HG03060 (cell line): Measurements from ENCODE around the gene NANS.
A peak's percentile ranks its signal among the peaks of the same experiment; 100 is the strongest.

Experiments used
- ATAC-seq: cut with Tn5 transposase; IDR thresholded peaks from one replicate; pipeline ENCODE4 v1.9.1; 2021; ENCODE audit warnings: low read depth, moderate number of reproducible peaks; ENCODE audit not compliant: unreplicated experiment

The NANS gene

GRCh38 chr9:98037357-98037756 lies 19.2 kb upstream of the NANS start:
- no peak for ATAC-seq

DNA sequence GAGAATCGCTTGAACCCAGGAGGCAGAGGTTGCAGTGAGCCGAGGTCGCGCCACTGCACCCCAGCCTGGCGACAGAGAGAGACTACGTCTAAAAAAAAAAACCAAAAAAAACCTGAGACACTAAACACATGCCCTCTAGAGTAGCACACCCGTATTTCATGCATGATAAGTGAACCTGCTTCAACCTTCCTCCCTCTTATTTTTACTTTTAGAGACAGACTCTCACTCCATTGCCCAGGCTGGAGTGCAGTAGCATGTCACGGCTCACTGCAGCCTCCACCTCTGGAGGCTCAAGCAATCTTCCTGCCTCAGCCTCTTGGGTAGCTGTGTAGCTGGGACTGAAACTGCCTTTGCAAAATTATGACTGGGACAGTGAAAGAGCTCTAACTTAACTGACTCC lies 17.6 kb upstream of the NANS start:
- peak; percentile 43 for ATAC-seq

GRCh38 chr9:98039607-98040017 lies 16.9 kb upstream of the NANS start:
- ATAC-seq, result no peak

- no peak for ATAC-seq
Measured at GRCh38 chr9:98040212-98040611, 16.3 kb upstream of the NANS start.

DNA sequence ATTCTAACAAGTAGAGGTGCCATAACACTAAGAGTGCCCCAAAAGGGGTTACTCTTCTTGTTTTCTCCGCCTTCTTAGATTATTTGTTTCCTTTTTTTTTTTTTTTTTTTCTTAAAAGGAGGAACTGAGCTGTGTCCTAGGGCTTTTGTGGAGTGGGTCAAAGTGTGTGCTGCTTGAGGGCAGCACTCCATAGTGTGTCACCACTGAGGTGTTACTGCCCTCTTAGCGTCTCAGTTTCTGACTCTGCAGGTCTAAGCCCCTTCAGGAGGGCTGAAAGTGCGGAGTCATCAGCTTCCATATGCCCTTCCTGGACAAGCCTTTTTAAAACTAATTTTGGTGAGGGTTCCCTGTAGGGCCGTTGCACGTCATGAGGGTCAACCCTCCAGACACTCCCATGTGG lies 12.6 kb upstream of the NANS start:
- no peak for ATAC-seq

DNA sequence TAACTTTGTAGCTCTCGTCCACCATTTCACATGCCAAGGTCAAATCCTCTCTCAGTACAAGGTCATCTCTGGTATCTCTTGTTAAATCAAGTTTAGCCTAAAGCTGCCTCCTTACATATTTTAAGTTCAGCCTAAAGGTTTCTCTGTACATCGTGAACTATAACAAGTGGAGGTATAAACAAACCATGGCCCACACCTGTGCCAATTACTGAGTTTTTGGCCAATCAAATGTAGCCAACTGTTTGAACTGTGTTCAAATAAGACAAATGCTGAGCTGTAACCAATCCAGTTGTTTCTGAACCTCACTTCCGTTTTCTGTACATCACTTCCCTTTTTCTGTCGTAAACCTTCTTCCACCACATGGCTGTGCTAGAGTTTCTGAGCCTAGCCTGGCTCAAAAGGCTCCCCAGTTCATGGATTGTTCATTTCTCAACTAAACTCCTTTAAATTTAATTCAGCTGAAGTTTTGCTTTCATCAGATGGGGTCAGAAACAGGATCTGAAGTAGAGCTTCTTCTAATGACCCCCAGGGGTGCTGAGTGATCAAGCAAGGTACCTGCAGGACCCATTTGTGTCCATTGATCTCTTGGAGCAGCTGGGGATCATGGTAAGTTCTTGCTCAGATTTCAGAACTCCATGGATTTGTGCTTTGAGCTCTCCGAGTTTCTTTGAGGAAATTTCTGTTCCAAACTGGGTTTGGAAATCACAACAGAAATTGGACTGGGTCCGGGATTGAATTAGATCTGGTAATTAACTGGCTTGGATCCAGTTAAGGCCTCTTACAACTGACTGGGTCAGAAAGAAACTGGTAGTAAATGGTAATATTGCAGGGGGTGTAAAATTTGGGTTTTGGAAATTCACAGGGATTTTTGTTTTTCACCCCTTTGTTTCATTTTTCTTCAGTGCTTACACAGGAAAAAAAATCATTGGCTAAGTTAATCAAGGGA lies 11.0 kb upstream of the NANS start:
- peak; percentile 80 for ATAC-seq

DNA sequence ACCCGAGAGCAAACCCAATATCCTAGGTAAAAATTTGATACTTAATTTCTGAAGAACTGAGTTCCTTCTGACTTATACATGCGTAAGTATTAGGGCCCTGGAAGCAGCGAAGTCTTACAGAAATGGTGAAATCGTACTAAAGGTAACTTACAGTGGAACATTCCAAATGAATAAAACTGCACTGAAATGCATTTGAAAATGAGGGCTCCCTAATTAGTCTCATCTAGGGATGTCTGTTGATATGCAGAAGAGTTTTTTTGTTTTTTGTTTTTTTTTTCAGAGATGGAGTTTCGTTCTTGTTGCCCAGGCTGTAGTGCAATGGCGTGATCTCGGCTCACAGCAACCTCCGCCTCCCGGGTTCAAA lies 10.4 kb upstream of the NANS start:
- no peak for ATAC-seq

GRCh38 chr9:98047002-98047401 lies 9.5 kb upstream of the NANS start:
- ATAC-seq, result no peak

- no peak for ATAC-seq
Measured at GRCh38 chr9:98049288-98050072, 7.1 kb upstream of the NANS start.

DNA sequence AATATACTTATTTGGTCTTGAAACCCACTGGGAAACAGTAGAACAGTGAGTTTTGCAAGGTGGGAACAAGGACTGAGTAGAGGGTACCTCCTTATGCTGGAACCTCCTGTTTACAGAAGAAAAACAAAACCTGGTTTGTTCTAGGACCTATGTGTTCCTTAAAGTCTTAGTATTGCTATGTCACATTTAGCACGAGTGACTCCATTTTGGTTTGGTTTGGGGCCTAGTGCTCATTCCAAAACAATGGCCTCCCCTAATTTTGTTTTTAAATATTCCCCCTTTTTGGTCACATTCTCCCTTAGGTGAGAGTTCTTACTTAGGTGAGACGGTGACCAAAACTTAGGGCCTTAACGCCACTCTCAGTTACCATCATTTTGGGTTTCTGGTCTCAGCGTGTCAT lies 6.2 kb upstream of the NANS start:
- no peak for ATAC-seq

- no peak for ATAC-seq
Measured at GRCh38 chr9:98054376-98054951, 2.1 kb upstream of the NANS start.

GRCh38 chr9:98057138-98057799 lies 737 bp downstream of the NANS start:
- no peak for ATAC-seq

- ATAC-seq, result no peak
Measured at GRCh38 chr9:98062161-98062560, 5.6 kb downstream of the NANS start.

DNA sequence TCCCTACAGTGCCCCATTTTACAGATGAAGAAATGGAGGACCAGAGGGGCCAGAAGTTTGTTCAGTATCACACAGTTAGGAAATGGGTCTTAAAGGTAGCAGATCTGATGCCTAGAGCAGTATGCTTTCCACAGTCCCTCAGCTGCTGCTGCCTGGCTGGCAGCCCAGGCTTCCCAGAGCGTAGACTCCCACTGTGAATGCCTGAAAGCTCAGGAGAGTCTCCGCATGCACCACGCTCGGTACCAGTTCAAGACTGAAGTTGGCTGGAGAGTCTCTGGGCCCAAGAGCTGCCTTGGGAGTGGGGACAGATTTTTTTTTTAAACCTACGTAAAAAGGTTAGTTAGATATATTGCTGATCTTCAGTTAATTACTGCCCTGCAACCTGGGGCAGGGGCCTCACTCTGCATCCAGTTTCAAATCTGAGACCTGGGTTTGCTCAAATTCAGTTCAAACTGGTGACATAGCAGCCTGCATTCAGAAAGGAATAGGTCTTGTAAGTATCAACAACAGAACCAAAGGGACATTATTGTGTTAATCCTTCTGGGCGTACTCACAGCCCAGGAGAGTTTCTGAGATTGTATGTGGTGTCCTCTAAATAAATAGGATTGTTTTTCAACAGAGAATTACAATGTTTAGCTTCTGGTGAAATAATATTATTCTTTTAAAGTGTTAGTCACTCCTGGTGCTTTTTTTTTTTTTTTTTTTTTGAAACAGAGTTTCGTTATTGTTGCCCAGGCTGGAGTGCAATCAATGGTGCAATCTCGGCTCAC lies 8.3 kb downstream of the NANS start:
- ATAC-seq, result no peak

- no peak for ATAC-seq
Measured at GRCh38 chr9:98066235-98066634, 9.7 kb downstream of the NANS start.

DNA sequence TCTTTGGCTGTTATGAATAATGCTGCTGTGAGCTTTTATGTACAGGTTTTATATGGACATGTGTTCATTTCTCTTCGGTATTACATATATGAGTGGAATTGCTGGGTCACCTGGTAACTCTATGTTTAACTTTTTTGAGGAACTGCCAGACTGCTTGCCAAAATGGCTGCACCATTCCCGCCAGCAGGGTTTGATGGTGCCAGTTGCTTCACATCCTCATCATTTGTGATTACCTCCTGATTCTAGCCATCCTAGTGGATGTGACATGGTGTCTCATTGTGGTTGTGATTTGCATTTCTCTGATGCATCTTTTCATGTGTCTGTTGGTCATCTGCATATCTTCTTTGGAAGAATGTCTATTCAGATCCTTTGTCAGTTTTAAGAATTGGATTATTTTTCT lies 10.7 kb downstream of the NANS start:
- ATAC-seq, result no peak

- ATAC-seq, result no peak
Measured at GRCh38 chr9:98069551-98069950, 13.0 kb downstream of the NANS start.

DNA sequence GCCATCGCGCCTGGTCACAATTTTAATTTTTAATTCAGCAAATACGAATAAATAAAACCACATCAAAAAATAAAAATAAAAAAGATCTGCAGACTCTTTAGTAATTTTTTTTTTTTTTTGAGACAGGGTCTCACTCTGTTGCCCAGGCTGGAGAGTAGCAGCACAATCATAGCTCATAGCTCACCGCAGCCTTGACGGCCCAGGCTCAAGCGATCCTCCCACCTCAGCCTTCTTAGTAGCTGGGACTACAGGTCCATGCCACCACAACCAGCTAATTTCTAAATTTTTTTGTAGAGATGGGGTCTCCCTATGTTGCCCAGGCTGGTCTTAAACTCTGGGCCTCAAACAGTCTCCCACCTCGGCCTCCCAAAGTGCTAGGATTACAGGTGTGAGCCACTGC lies 14.2 kb downstream of the NANS start:
- no peak for ATAC-seq

DNA sequence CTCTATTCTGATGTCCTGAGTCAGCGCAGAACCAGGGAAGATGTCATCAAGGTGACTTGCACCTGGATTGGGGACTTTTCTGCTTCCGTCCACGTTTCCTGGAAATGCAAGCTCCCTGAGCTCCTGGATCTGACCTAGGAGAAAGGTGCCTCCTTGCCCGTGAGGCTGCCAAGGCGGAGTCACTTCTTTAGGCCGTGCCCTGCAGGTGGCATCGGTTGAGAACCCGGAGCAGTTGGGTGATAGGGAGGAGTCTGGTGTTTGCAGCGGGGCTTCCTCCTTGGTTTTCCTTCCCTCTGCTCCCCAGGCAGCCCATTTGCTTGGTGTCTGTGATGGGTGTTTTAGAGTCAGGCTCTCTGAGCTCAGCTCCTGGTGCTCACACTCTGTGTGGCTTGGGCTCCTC lies 15.2 kb downstream of the NANS start:
- no peak for ATAC-seq
